Sciatic nerve (tissue), 2 donors: ENCODE measurements around the gene SPIN2A. TPM values are rescaled to one million over a fixed set of nuclear protein-coding genes. Genes with fewer than 3 reads are reported as not detected.
"Not testable (repeated sequence)": the region's sequence is repeated elsewhere in the genome, so short reads cannot be mapped to it uniquely, and the experiment has no call there.

ENCODE experiments used
- ATAC-seq: fragments of 200-7000 bp; cut with Tn5 transposase; one replicate; pipeline ENCODE4 v1.9.1; 2020; ENCODE audit warnings: mild to moderate bottlenecking, moderate library complexity
- DNase-seq: peaks from one replicate; pipeline ENCODE4 v3.0.0-alpha.2; 2020; ENCODE audit warnings: low spot score
- intact Hi-C: fragments of 100-400 bp; cut with DNase I; formaldehyde crosslinking; loops from one replicate; pipeline ENCODE4 v1.14.2; 2022
- total RNA-seq: library from RNA; stranded (reverse); fragmentation: NEBNext Ultra II Directional; extraction: Animal tissue kit (Norgen Biotek cat#: 25700); gene quantifications from one replicate; pipeline ENCODE4 v1.2.1, GENCODE V29; 2021
- donor health status: DM: no; HTN: no; CAD: no.
- donor health status: DM: no; HTN: no; CAD: no.

SPIN2A gene
- total RNA-seq, 1 donor from 2014 or later = 2.1 TPM

DNA sequence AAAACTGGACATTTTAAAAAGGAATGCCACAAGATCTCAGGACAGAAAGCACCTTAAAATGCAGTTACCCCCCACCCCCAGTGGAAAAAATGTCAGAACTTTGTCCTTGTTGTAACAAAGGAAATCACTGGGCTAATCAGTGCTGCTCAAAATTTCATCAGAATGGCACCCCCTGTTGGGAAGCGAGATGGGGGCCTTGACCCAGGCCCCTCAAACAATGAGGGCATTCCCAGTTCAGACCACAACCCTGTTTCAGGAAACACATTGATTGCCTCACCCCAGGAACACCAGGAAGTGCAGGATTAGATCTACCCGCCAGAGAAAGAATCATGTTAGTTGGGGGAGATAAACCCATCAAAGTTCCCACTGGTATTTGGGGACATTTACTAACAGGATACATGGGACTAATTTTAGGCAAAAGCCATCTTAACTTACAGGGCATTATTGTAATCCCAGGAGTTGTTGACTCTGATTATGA, 32.2 kb downstream of the SPIN2A start:
- ATAC-seq = no peak
- no peak for DNase-seq
- intact Hi-C loops = no loop called here

DNA sequence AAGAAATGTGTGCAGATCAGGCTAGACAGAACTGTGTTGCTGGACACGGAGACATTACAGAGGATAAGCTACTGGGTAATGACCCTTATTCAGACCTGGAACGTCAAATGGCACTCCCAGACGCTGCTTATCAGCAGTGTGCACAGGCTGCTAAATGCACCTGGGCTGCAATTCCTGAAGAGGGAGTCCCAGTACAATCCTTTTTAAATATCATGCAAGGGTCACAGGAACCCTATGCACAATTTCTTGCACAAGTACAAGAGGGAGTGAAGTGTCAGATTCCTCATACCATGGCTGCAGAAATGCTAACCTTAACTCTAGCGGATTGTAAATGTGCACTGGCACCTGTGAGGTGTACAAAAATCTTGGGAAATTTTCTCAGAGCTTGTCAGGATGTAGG, 32.8 kb downstream of the SPIN2A start:
- DNase-seq = no peak
- intact Hi-C loops = no loop called here
- ATAC-seq = no peak

- intact Hi-C loops = no loop called here
- DNase-seq = no peak
- no peak for ATAC-seq
Observed at GRCh38 chrX:57103489-57103888, 33.7 kb downstream of the SPIN2A start.

GRCh38 chrX:57102918-57103317, 34.3 kb downstream of the SPIN2A start:
- intact Hi-C loops, ATAC-seq, DNase-seq: not testable (repeated sequence)

Other genes with a start within 250 kb of the SPIN2A start
- gene SPIN3, start 141.9 kb downstream of the SPIN2A start, total RNA-seq = 24.5 TPM
- gene SPIN2B, start 15.8 kb downstream of the SPIN2A start, total RNA-seq = 16.4 TPM
- gene FAAH2, start 149.3 kb upstream of the SPIN2A start, total RNA-seq = 1.4 TPM